NB4 (cell line): ENCODE measurements around the gene CACNA2D4.

Experiments
- DNase-seq: peaks from one replicate; pipeline ENCODE4 v3.0.0; 2010; ENCODE audit warnings: low read depth
- H3K4me3 ChIP-seq: one replicate; pipeline ENCODE4 v1.5.1; 2011; ENCODE audit warnings: mild to moderate bottlenecking, low read depth, low read length, moderate library complexity
- CTCF ChIP-seq: IDR thresholded peaks from one replicate; pipeline ENCODE4 v1.5.1; 2012; ENCODE audit warnings: low read depth, low read length
- MAX ChIP-seq: IDR thresholded peaks from 2 replicates; pipeline ENCODE4 v1.6.1; 2011; ENCODE audit warnings: low read depth, low read length
- MYC ChIP-seq: IDR thresholded peaks from 2 replicates; pipeline ENCODE4 v1.6.1; 2011; ENCODE audit warnings: low read depth, low read length
- POLR2A ChIP-seq: IDR thresholded peaks from 2 replicates; pipeline ENCODE4 v1.6.1; 2011; ENCODE audit warnings: mild to moderate bottlenecking; ENCODE audit not compliant: insufficient read length; ENCODE audit errors: extremely low read depth

Gene CACNA2D4

GRCh38 chr12:1804545-1805332 is 113.7 kb downstream of the CACNA2D4 start:
- H3K4me3 ChIP-seq = no peak overlapping the region
- TF ChIP-seq MAX = peak; percentile 87
- TF ChIP-seq CTCF = no peak
- no peak for TF ChIP-seq POLR2A
- peak; percentile 72 for TF ChIP-seq MYC
- DNase-seq = peak; percentile 86

GRCh38 chr12:1803736-1804135 is 114.7 kb downstream of the CACNA2D4 start:
- no peak for TF ChIP-seq POLR2A
- TF ChIP-seq CTCF = no peak
- TF ChIP-seq MAX = no peak
- TF ChIP-seq MYC = no peak
- H3K4me3 ChIP-seq = no peak overlapping the region
- no peak for DNase-seq

GRCh38 chr12:1801303-1801975 is 117.0 kb downstream of the CACNA2D4 start:
- TF ChIP-seq POLR2A (no peak), MYC (no peak), CTCF (no peak), MAX (no peak)
- peak overlapping the region; percentile 55 for H3K4me3 ChIP-seq
- peak; percentile 55 for DNase-seq

- peak; percentile 98 for DNase-seq
- H3K4me3 ChIP-seq = peak overlapping the region; percentile 55
- TF ChIP-seq MAX = peak; percentile 52; the same call in 1 of the 2 replicates
- peak; percentile 58 for TF ChIP-seq CTCF
- TF ChIP-seq POLR2A = no peak
Measured at GRCh38 chr12:1800401-1801302, 117.8 kb downstream of the CACNA2D4 start.

- H3K4me3 ChIP-seq = no peak overlapping the region
- TF ChIP-seq MAX (no peak), CTCF (no peak)
- no peak for DNase-seq
Measured at GRCh38 chr12:1799882-1800400, 118.5 kb downstream of the CACNA2D4 start.
